Left ventricle myocardium inferior (tissue), 1 donor: ENCODE data around the gene IAH1. TPM values are rescaled to one million over a fixed set of nuclear protein-coding genes. Genes with fewer than 3 reads are reported as not detected.

Experiments
- DNase-seq: peaks from one replicate; pipeline ENCODE4 v3.0.0-alpha.2; 2020
- H3K27ac ChIP-seq: fragments of 200-600 bp; replicated peaks from 2 replicates; pipeline ENCODE4 v1.8.0; 2021
- H3K27me3 ChIP-seq: fragments of 200-600 bp; 2 replicates; pipeline ENCODE4 v1.8.0; 2021; ENCODE audit warnings: low read depth
- H3K36me3 ChIP-seq: fragments of 200-600 bp; 2 replicates; pipeline ENCODE4 v1.8.0; 2021
- H3K4me1 ChIP-seq: fragments of 200-600 bp; 2 replicates; pipeline ENCODE4 v1.8.0; 2021
- H3K4me3 ChIP-seq: fragments of 200-600 bp; 2 replicates; pipeline ENCODE4 v1.8.0; 2021; ENCODE audit warnings: mild to moderate bottlenecking, moderate library complexity
- H3K9me3 ChIP-seq: fragments of 200-600 bp; replicated peaks from 2 replicates; pipeline ENCODE4 v1.8.0; 2021
- intact Hi-C: fragments of 100-400 bp; cut with micrococcal nuclease; formaldehyde crosslinking; loops from one replicate; pipeline ENCODE4 v1.11.0; 2022
- total RNA-seq: library from RNA; stranded (reverse); fragmentation: NEBNext Ultra II Directional; extraction: Animal tissue kit (Norgen Biotek cat#: 25700); gene quantifications from one replicate; pipeline ENCODE4 v1.2.1, GENCODE V29; 2021
- TF ChIP-seq, protein P1 (sequence below): fragments of 200-600 bp; IDR thresholded peaks from 2 replicates; pipeline ENCODE4 v1.8.0; 2021; ENCODE audit warnings: antibody characterized with exemption, mild to moderate bottlenecking, borderline replicate concordance
- donor health status: DM: no; HTN: yes; CAD: no; lungs with severe emphysema.

The IAH1 gene
- total RNA-seq, 1 donor from 2014 or later: 82.9 TPM

DNA sequence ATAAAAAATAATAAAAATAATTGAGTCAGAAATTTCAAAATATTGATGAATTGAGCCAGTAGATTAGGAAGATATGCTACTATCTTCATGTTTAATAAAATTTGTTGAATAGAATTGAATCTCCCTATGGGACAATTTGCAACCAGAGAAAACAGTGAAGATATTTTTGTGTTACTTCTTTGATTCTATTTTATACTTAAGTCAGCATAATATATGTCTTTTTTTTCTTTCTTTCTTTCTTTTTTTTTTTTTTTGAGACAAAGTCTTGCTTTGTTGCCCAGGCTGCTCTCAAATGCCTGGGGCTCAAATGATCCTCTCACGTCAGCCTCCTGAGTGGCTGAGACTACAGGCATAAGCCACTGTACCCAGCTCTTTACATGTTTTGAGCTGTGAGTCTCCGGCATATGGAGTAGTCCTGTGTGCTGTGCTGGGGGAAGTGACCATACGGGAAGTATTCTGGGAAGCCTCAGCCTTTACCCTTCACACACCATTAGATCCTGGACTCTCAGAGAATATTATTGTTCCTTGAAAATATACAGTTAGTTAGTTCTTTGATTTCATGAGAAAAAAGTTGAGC, 13.8 kb upstream of the IAH1 start:
- Histone ChIP-seq H3K4me3 (no peak overlapping the region), H3K4me1 (no peaks in the 10 kb centered on the region), H3K27me3 (no peaks in the 10 kb centered on the region), H3K36me3 (peaks cover 61% of the 10 kb centered on the region), H3K9me3 (no peaks in the 10 kb centered on the region), H3K27ac (no peak overlapping the region)
- DNase-seq: no peak
- intact Hi-C loops: no loop called here
- TF ChIP-seq, protein P1, sequence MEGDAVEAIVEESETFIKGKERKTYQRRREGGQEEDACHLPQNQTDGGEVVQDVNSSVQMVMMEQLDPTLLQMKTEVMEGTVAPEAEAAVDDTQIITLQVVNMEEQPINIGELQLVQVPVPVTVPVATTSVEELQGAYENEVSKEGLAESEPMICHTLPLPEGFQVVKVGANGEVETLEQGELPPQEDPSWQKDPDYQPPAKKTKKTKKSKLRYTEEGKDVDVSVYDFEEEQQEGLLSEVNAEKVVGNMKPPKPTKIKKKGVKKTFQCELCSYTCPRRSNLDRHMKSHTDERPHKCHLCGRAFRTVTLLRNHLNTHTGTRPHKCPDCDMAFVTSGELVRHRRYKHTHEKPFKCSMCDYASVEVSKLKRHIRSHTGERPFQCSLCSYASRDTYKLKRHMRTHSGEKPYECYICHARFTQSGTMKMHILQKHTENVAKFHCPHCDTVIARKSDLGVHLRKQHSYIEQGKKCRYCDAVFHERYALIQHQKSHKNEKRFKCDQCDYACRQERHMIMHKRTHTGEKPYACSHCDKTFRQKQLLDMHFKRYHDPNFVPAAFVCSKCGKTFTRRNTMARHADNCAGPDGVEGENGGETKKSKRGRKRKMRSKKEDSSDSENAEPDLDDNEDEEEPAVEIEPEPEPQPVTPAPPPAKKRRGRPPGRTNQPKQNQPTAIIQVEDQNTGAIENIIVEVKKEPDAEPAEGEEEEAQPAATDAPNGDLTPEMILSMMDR: no peak

GRCh38 chr2:9461079-9461478, 13.3 kb upstream of the IAH1 start:
- Histone ChIP-seq H3K4me1 (no peaks in the 10 kb centered on the region), H3K4me3 (no peak overlapping the region), H3K27me3 (no peaks in the 10 kb centered on the region), H3K36me3 (peaks cover 57% of the 10 kb centered on the region), H3K27ac (no peak overlapping the region), H3K9me3 (no peaks in the 10 kb centered on the region)
- no peak for DNase-seq
- TF ChIP-seq, protein P1: no peak
- intact Hi-C loops: no loop called here

GRCh38 chr2:9462313-9462712, 12.0 kb upstream of the IAH1 start:
- intact Hi-C loops: no loop called here
- Histone ChIP-seq H3K27me3 (no peaks in the 10 kb centered on the region), H3K4me1 (no peaks in the 10 kb centered on the region), H3K36me3 (peaks cover 46% of the 10 kb centered on the region), H3K4me3 (no peak overlapping the region), H3K27ac (no peak overlapping the region), H3K9me3 (no peaks in the 10 kb centered on the region)
- TF ChIP-seq, protein P1: no peak
- no peak for DNase-seq

DNA sequence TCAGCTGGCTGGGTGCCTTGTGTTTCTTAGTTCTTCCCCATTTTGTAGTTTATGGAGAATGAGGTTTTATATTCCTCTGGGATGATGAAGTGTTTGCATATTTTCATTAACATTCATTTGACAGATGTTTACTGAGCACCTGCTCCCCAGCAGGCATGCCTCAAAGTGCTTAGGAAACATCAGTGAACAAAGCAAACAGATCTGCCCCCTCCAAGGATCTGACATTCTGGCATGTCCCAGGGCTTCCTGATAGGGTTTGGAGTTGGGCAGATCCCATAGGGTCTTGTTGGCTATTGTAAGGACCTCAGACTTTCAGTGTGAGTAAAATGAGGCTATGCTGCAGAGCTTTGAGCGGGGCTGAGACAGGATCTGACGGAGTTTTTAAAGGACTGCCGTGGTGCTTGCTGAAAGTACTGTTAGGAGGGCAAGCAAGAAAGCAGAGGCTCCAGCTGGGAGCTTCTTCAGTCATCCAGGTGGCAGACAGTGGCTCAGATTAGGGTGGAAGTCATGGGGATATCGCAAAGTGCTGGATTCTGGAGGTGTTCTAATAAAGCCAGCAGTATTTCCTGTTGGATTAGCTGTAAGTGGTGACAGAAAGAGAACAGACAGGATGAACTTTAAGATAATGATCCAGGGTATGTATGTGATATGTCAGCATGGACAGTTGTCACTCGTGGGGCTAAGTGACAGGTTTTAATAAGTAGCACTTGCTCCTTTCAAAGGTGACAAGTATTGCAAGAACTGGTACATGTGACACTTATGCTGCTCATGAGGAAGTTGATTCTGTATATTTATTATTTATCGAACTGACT, 11.3 kb upstream of the IAH1 start:
- Histone ChIP-seq H3K4me1 (no peaks in the 10 kb centered on the region), H3K36me3 (peaks cover 45% of the 10 kb centered on the region), H3K4me3 (no peak overlapping the region), H3K27ac (no peak overlapping the region), H3K27me3 (no peaks in the 10 kb centered on the region), H3K9me3 (no peaks in the 10 kb centered on the region)
- intact Hi-C loops: no loop called here
- no peak for DNase-seq
- TF ChIP-seq, protein P1: no peak

- H3K4me3 ChIP-seq: no peak overlapping the region
- no peak overlapping the region for H3K27ac ChIP-seq
- H3K9me3 ChIP-seq: no peaks in the 10 kb centered on the region
- no peak for DNase-seq
- TF ChIP-seq, protein P1: no peak
- intact Hi-C loops: no loop called here
- peaks cover 44% of the 10 kb centered on the region for H3K36me3 ChIP-seq
- no peaks in the 10 kb centered on the region for H3K27me3 ChIP-seq
- no peaks in the 10 kb centered on the region for H3K4me1 ChIP-seq
Observed at GRCh38 chr2:9463698-9464034, 10.7 kb upstream of the IAH1 start.
